NCI-H69 (cell line): ENCODE measurements around the gene SERPINE3.

Experiments used
- DNase-seq: peaks from one replicate; lab custom pipeline; 2025; lab: John Stamatoyannopoulos, UW

Gene SERPINE3

GRCh38 chr13:51363625-51364024 lies 24.1 kb downstream of the SERPINE3 start:
- no peak for DNase-seq

- no peak for DNase-seq
Observed at GRCh38 chr13:51364404-51365008, 25.0 kb downstream of the SERPINE3 start.

GRCh38 chr13:51370116-51370515 lies 30.6 kb downstream of the SERPINE3 start:
- DNase-seq: no peak

GRCh38 chr13:51370811-51371210 lies 31.3 kb downstream of the SERPINE3 start:
- no peak for DNase-seq

GRCh38 chr13:51371768-51372399 lies 32.4 kb downstream of the SERPINE3 start:
- no peak for DNase-seq

- DNase-seq: no peak
Observed at GRCh38 chr13:51373451-51373850, 34.0 kb downstream of the SERPINE3 start.

GRCh38 chr13:51380269-51380668 lies 40.8 kb downstream of the SERPINE3 start:
- peak; percentile 30 for DNase-seq

- DNase-seq: no peak
Observed at GRCh38 chr13:51385114-51385513, 45.6 kb downstream of the SERPINE3 start.

- DNase-seq: no peak
Observed at GRCh38 chr13:51394724-51395123, 55.2 kb downstream of the SERPINE3 start.

- DNase-seq: no peak
Observed at GRCh38 chr13:51396352-51396751, 56.9 kb downstream of the SERPINE3 start.

GRCh38 chr13:51397262-51397941 lies 57.9 kb downstream of the SERPINE3 start:
- peak; percentile 10 for DNase-seq

GRCh38 chr13:51405176-51405575 lies 65.7 kb downstream of the SERPINE3 start:
- DNase-seq: no peak

- DNase-seq: no peak
Observed at GRCh38 chr13:51412431-51412830, 72.9 kb downstream of the SERPINE3 start.
